ENCODE data around the gene PTGFR.

Gene PTGFR

GRCh38 chr1:78511334-78511733 lies 20.6 kb downstream of the PTGFR start:
- TF ChIP-seq CTCF (IDR thresholded peaks at IDR 0.05; ENCODE audit: insufficient read depth, low read length, poor library complexity, severe bottlenecking) (no peak), EZH2phosphoT487 (conservative IDR thresholded peaks at IDR 0.05; ENCODE audit: low read length) (no peak)
- Histone ChIP-seq H3K4me3 (ENCODE audit: insufficient read depth, low read length, poor library complexity, severe bottlenecking) (no peak overlapping the region), H2AFZ (ENCODE audit: low read depth, low read length, severe bottlenecking) (no peak overlapping the region), H3F3A (ENCODE audit: insufficient read depth) (no peaks in the 10 kb centered on the region), H3K27ac (ENCODE audit: low read depth, low read length) (no peak overlapping the region), H3K27me3 (ENCODE audit: low read length) (no peaks in the 10 kb centered on the region), H3K9me2 (replicated peaks; ENCODE audit: insufficient read depth, low read length) (no peaks in the 10 kb centered on the region), H3K9ac (ENCODE audit: low read length) (no peak overlapping the region), H3K79me2 (ENCODE audit: insufficient read depth, low read length) (no peaks in the 10 kb centered on the region), H3K9me3 (ENCODE audit: insufficient read depth, low read length) (peaks cover 8% of the 10 kb centered on the region; the same call in 1 of the 2 replicates), H3K4me2 (ENCODE audit: low read depth, low read length, poor library complexity, severe bottlenecking) (no peak overlapping the region), H3K36me3 (ENCODE audit: low read length) (no peaks in the 10 kb centered on the region), H4K20me1 (ENCODE audit: low read depth, low read length) (no peaks in the 10 kb centered on the region)

- Histone ChIP-seq H3K9me2 (replicated peaks; ENCODE audit: insufficient read depth, low read length) (no peaks in the 10 kb centered on the region), H3F3A (ENCODE audit: insufficient read depth) (no peaks in the 10 kb centered on the region), H3K27me3 (ENCODE audit: low read length) (no peaks in the 10 kb centered on the region), H3K4me3 (ENCODE audit: insufficient read depth, low read length, poor library complexity, severe bottlenecking) (no peak overlapping the region), H3K79me2 (ENCODE audit: insufficient read depth, low read length) (no peaks in the 10 kb centered on the region), H3K9me3 (ENCODE audit: insufficient read depth, low read length) (peaks cover 1% of the 10 kb centered on the region; the same call in 1 of the 2 replicates), H2AFZ (ENCODE audit: low read depth, low read length, severe bottlenecking) (no peak overlapping the region), H3K9ac (ENCODE audit: low read length) (no peak overlapping the region), H3K4me2 (ENCODE audit: low read depth, low read length, poor library complexity, severe bottlenecking) (no peak overlapping the region), H4K20me1 (ENCODE audit: low read depth, low read length) (no peaks in the 10 kb centered on the region), H3K36me3 (ENCODE audit: low read length) (no peaks in the 10 kb centered on the region), H3K27ac (ENCODE audit: low read depth, low read length) (no peak overlapping the region)
- TF ChIP-seq CTCF (IDR thresholded peaks at IDR 0.05; ENCODE audit: insufficient read depth, low read length, poor library complexity, severe bottlenecking): no peak
- no peak for TF ChIP-seq EZH2phosphoT487 (conservative IDR thresholded peaks at IDR 0.05; ENCODE audit: low read length)
These were observed 25.9 kb downstream of the PTGFR start for GRCh38 chr1:78516716-78517115.

GRCh38 chr1:78519446-78519845 lies 28.7 kb downstream of the PTGFR start:
- H4K20me1 ChIP-seq (ENCODE audit: low read depth, low read length): no peaks in the 10 kb centered on the region
- H3K4me2 ChIP-seq (ENCODE audit: low read depth, low read length, poor library complexity, severe bottlenecking): no peak overlapping the region
- H3K4me3 ChIP-seq (ENCODE audit: insufficient read depth, low read length, poor library complexity, severe bottlenecking): no peak overlapping the region
- H3K9me3 ChIP-seq (ENCODE audit: insufficient read depth, low read length): no peaks in the 10 kb centered on the region
- no peak overlapping the region for H3K9ac ChIP-seq (ENCODE audit: low read length)
- TF ChIP-seq EZH2phosphoT487 (conservative IDR thresholded peaks at IDR 0.05; ENCODE audit: low read length) (no peak), CTCF (IDR thresholded peaks at IDR 0.05; ENCODE audit: insufficient read depth, low read length, poor library complexity, severe bottlenecking) (no peak)
- no peaks in the 10 kb centered on the region for H3K36me3 ChIP-seq (ENCODE audit: low read length)
- no peak overlapping the region for H3K27ac ChIP-seq (ENCODE audit: low read depth, low read length)
- no peak overlapping the region for H2AFZ ChIP-seq (ENCODE audit: low read depth, low read length, severe bottlenecking)
- no peaks in the 10 kb centered on the region for H3K9me2 ChIP-seq (replicated peaks; ENCODE audit: insufficient read depth, low read length)
- H3K27me3 ChIP-seq (ENCODE audit: low read length): no peaks in the 10 kb centered on the region
- H3K79me2 ChIP-seq (ENCODE audit: insufficient read depth, low read length): no peaks in the 10 kb centered on the region
- H3F3A ChIP-seq (ENCODE audit: insufficient read depth): no peaks in the 10 kb centered on the region
